Raji (cell line): ENCODE data around the gene SVIL.

Experiments used
- POLR2A ChIP-seq: IDR thresholded peaks from 2 replicates; pipeline ENCODE4 v1.6.1; 2011; ENCODE audit warnings: low read depth, low read length, control low read depth; ENCODE audit not compliant: insufficient read depth

Gene SVIL

GRCh38 chr10:29555746-29556481 lies 78.9 kb downstream of the SVIL start:
- no peak for TF ChIP-seq POLR2A

GRCh38 chr10:29555091-29555745 lies 79.6 kb downstream of the SVIL start:
- no peak for TF ChIP-seq POLR2A

GRCh38 chr10:29554660-29555059 lies 80.1 kb downstream of the SVIL start:
- TF ChIP-seq POLR2A: no peak

GRCh38 chr10:29553544-29554250 lies 81.1 kb downstream of the SVIL start:
- no peak for TF ChIP-seq POLR2A

- no peak for TF ChIP-seq POLR2A
These were observed 87.9 kb downstream of the SVIL start for GRCh38 chr10:29546773-29547313.

DNA sequence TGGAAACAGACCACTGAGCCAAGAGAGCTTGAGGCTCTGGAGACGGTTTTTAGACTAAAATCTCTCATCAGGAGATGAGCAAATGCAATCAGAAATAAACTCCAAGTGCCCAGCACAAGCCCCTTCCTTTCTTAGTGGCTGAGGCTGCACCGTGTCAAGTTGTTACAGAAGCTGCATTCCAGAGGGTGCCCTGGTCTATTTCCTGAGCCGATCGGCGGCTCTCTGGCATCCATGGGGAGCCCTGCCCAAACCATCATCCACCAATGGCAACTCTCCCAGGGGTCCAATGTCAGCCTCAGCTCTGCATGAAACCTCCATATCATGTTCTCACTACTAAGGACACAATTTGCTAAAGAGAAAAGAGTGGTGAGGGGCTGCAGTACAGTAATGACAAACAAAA lies 89.6 kb downstream of the SVIL start:
- TF ChIP-seq POLR2A: no peak

GRCh38 chr10:29543715-29544114 lies 91.1 kb downstream of the SVIL start:
- TF ChIP-seq POLR2A: no peak

DNA sequence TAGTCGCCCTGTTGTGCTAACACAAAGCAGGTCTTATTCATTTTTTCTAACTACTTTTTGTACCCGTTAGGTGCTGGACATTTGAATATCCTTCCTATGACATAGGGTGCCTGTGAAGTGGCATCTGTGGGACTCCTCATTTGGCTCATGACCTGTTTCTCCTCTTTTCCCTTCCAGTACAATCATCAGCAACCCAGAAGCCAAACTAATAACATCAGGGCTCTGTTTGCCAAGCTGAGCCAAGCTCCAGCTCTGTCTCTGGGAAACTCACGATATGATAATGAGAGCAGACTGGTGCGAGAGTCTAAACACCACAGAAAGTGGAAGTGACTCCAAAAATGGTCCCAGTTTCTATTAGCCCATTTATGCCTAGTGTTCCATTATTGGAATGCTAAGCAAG lies 92.0 kb downstream of the SVIL start:
- TF ChIP-seq POLR2A: no peak

DNA sequence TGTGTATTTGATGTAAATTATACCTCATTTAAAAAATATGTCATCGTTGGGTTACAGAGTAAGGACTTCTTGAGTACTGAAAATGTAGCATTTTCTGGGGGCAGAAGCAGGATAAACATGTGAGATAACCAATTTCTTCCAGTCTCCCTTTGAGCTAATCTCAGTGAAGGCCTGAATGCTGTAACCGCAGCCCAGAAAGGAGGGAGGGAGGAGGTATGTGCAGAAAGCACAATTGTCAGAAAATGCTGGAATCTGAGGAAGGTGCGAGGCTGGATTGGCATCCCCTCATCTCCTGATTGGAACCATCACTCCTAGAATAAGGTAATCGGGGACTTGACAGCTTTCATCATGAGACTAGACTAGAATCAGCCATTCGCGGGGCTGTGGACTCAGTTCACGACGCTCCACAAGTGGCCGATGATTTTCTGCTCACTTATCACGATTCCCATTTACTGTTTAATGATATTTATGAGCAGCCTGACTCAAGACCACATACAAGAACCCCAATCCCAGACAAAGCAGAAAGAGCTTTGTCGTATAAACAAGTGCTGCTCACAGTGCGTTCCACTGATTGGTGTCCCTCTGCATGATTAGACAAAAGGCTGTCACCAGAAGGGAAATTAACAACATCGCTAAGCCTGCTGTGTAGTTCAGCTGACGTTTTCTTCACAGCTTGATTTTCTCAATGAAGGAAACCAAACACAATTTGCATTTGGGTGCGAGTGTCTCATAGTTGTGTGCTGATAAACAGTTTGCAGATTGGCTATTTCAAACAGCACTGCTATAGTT lies 93.2 kb downstream of the SVIL start:
- TF ChIP-seq POLR2A: no peak

- no peak for TF ChIP-seq POLR2A
These were observed 94.8 kb downstream of the SVIL start for GRCh38 chr10:29540016-29540415.

- TF ChIP-seq POLR2A: no peak
These were observed 95.4 kb downstream of the SVIL start for GRCh38 chr10:29539412-29539811.

GRCh38 chr10:29537799-29538198 lies 97.0 kb downstream of the SVIL start:
- TF ChIP-seq POLR2A: no peak

- no peak for TF ChIP-seq POLR2A
These were observed 98.9 kb downstream of the SVIL start for GRCh38 chr10:29535778-29536453.

DNA sequence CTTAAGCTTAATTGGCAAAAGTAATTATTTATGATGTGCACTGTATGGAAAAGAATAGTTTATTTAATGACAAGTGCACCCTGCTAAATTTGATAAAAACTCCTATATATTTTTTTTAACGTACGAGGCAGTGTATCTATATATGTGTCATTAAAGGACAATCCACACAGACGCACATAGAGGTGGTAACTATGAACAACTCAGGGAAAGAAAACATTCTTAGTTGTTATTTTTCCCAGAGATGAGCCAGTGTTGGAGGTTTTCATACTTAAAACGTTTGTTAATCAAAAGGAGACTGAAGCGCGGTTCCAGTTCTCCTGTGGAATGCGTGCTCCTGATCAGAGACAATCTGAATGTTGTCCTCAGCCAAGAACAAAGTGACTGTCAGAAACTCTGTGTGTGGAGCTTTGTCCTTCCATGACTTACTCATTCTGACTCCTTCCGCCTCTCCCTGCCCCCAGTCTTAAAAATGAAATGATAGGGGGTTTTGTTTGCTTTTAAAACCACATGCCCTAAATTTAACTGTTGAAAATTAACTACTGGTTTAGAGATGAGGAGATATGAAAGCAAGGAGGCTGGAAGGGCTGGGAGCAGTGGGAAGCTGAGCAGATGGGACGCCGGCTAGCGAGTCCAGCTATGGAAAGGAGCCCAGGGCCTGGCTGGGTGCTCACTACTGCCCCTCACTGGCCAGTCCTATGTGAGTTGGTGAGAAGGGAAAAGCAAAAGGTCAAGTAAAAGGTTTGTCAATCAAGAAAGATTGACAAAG lies 99.6 kb downstream of the SVIL start:
- TF ChIP-seq POLR2A: no peak

DNA sequence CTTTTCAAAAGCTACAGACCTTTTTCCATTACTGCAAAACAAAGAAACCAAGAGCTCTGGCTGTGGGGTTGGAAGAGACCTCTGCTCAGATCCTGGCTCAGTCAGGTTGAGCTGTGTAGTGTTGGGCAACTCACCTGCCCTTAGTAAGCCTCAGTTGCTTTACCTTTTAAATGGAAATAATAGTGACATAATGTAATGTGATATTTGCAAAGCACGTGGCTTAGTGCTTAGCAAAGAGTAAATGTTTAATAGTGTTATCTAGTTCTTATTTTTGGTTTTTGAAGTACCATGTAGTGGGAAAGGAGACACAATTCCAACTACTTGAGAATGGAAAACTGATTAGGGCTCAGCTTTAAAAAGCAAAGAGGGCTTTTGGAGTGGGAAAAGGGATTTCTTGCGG lies 100.2 kb downstream of the SVIL start:
- no peak for TF ChIP-seq POLR2A
